HEK293T (cell line): ENCODE measurements around the gene VASH2.
"Not testable (repeated sequence)": the region's sequence is repeated elsewhere in the genome, so short reads cannot be mapped to it uniquely, and the experiment has no call there.

Experiments used
- FOXA1 ChIP-seq: fragments of 450-650 bp; IDR thresholded peaks from 2 replicates; pipeline ENCODE4 v1.6.1; 2016; ENCODE audit warnings: mild to moderate bottlenecking
- LEF1 ChIP-seq: fragments of 450-650 bp; IDR thresholded peaks from 2 replicates; pipeline ENCODE4 v1.6.1; 2017; ENCODE audit warnings: mild to moderate bottlenecking, borderline replicate concordance
- TF ChIP-seq, protein P1 (sequence below): fragments of 450-650 bp; IDR thresholded peaks from 2 replicates; pipeline ENCODE4 v1.6.1; 2016

- TF ChIP-seq FOXA1, LEF1: not testable (repeated sequence)
- TF ChIP-seq, protein P1, sequence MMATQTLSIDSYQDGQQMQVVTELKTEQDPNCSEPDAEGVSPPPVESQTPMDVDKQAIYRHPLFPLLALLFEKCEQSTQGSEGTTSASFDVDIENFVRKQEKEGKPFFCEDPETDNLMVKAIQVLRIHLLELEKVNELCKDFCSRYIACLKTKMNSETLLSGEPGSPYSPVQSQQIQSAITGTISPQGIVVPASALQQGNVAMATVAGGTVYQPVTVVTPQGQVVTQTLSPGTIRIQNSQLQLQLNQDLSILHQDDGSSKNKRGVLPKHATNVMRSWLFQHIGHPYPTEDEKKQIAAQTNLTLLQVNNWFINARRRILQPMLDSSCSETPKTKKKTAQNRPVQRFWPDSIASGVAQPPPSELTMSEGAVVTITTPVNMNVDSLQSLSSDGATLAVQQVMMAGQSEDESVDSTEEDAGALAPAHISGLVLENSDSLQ: not testable (repeated sequence)
Observed at GRCh38 chr1:212914110-212914509, 36.2 kb upstream of the VASH2 start.
